ENCODE measurements around the gene DSC2. TPM values are rescaled to one million over a fixed set of nuclear protein-coding genes. Genes with fewer than 3 reads are reported as not detected.

The DSC2 gene
- total RNA-seq, 3 donors from 2014 or later = 8.0 to 72.9 (median 19.0) TPM

DNA sequence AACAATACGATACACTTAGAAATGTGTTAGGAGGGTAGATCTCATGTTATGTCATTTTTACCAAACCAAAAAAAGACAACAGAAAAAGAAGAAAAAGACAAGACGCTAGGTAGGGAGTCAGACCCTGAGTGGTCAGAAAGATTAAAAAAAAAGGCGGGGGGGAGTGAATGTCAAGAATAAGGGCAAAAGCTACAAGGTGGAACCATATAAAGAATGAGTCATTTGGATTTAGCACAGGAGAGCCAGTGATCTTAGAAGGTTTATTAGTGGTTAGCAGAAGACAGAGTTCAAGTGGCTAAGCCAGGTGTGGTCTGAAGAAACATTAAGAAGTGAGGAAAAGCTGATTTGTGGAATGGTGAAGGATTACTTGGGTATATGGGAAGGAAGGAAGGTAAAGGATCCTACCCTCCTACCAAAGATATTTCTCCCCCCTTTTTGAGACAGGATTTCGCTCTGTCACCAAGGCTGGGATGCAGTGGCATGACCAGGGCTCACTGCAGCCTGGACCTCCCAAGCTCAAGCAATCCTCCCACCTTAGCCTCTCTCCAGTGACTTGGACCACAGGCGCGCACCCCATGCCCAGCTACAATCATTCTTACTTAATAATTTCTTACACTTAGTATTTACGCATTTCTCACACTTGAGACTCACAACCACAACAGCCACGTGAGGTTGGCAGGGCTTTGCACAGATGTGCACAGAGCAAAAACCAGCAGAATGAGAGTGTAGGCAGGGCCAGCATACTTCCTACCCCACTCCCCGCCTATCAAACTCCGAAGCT lies 2.6 kb downstream of the DSC2 start:
- H3K4me1 ChIP-seq = no peaks in the 10 kb centered on the region
- intact Hi-C loops (cut with DNase I; ENCODE audit: low total_unique reads) = no loop called here
- H3K4me3 ChIP-seq = peak overlapping the region in 2 of 3 donors; percentile 69 to 76
- no peaks in the 10 kb centered on the region for H3K36me3 ChIP-seq
- H3K27me3 ChIP-seq = no peaks in the 10 kb centered on the region
- H3K27ac ChIP-seq = peak overlapping the region; percentile 94
- H3K9me3 ChIP-seq = no peaks in the 10 kb centered on the region
- TF ChIP-seq, protein P1, sequence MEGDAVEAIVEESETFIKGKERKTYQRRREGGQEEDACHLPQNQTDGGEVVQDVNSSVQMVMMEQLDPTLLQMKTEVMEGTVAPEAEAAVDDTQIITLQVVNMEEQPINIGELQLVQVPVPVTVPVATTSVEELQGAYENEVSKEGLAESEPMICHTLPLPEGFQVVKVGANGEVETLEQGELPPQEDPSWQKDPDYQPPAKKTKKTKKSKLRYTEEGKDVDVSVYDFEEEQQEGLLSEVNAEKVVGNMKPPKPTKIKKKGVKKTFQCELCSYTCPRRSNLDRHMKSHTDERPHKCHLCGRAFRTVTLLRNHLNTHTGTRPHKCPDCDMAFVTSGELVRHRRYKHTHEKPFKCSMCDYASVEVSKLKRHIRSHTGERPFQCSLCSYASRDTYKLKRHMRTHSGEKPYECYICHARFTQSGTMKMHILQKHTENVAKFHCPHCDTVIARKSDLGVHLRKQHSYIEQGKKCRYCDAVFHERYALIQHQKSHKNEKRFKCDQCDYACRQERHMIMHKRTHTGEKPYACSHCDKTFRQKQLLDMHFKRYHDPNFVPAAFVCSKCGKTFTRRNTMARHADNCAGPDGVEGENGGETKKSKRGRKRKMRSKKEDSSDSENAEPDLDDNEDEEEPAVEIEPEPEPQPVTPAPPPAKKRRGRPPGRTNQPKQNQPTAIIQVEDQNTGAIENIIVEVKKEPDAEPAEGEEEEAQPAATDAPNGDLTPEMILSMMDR (IDR thresholded peaks at IDR 0.05) = no peak
- no peak for TF ChIP-seq POLR2AphosphoS5 (IDR thresholded peaks at IDR 0.05)
- no peak for TF ChIP-seq POLR2A (IDR thresholded peaks at IDR 0.05)
- DNase-seq (ENCODE audit: low spot score in 2 of 2) = no peak

DNA sequence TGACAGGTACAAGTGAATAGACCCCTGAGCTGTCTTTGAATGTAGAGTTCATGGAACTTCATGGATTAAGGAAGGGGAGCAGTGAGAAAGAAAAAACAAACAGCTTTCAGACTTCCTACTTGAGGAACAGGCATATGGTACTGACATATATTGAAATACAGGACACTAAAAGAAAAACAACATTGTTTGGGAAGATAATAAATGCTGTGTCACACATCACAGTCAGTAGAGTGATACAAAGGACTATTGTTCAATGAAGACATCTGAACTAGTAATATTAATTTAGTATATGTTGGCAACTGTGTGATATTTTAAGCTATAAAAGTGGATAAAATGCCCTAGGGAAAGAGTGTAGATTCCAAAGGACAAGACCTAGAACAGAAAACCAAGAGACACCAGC lies 3.3 kb downstream of the DSC2 start:
- intact Hi-C loops (cut with DNase I; ENCODE audit: low total_unique reads) = no loop called here
- peak overlapping the region in 2 of 3 donors; percentile 7 to 76 for H3K4me3 ChIP-seq
- peak overlapping the region; percentile 60 to 94 for H3K27ac ChIP-seq
- no peak for DNase-seq (ENCODE audit: low spot score in 2 of 2)
- no peaks in the 10 kb centered on the region for H3K9me3 ChIP-seq
- H3K4me1 ChIP-seq = no peaks in the 10 kb centered on the region
- no peaks in the 10 kb centered on the region for H3K36me3 ChIP-seq
- no peaks in the 10 kb centered on the region for H3K27me3 ChIP-seq
- TF ChIP-seq, protein P1 (IDR thresholded peaks at IDR 0.05) = no peak
- TF ChIP-seq POLR2A (IDR thresholded peaks at IDR 0.05) = no peak
- no peak for TF ChIP-seq POLR2AphosphoS5 (IDR thresholded peaks at IDR 0.05)

DNA sequence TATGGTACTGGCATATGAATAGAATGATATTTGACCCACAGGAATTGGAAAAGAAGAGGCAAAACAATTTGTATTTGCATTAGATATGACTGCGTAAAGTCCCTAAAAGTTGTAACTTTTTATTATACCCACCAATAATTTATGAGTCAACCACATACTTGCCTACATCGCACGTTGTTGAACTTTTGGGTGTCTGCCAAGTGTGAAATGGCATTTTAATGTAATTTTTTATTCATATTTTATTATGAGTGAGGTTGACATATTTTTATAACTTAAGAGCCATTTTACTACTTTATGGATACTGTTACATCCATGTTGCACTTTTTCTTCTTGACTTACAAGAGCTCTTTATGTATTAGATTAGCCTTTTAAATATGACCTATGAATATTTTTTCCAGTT lies 4.6 kb downstream of the DSC2 start:
- H3K4me3 ChIP-seq = no peak overlapping the region
- no peaks in the 10 kb centered on the region for H3K4me1 ChIP-seq
- H3K36me3 ChIP-seq = no peaks in the 10 kb centered on the region
- H3K9me3 ChIP-seq = no peaks in the 10 kb centered on the region
- no peak for TF ChIP-seq POLR2AphosphoS5 (IDR thresholded peaks at IDR 0.05)
- TF ChIP-seq POLR2A (IDR thresholded peaks at IDR 0.05) = no peak
- TF ChIP-seq, protein P1 (IDR thresholded peaks at IDR 0.05) = no peak
- intact Hi-C loops (cut with DNase I; ENCODE audit: low total_unique reads) = no loop called here
- no peaks in the 10 kb centered on the region for H3K27me3 ChIP-seq
- DNase-seq (ENCODE audit: low spot score in 2 of 2) = no peak
- H3K27ac ChIP-seq = no peak overlapping the region

DNA sequence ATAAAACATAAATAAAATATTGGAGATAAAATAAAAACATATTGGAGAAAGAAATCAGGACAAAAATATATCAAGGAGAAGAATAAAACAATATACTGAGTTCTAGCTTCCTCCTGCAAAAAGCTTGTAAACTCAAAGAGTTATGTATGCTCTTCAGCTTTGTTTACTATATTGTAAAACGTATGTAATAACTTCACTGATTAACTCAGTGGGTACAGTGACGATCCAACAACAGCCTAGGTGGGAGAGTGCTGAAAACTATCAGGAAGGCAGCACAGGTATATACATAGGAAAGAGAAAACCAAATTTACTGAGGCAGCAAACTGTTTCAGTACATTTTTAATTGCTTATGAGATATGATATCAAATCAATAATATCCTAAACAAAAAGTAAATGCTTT lies 8.3 kb downstream of the DSC2 start:
- Histone ChIP-seq H3K27me3 (no peaks in the 10 kb centered on the region), H3K4me3 (no peak overlapping the region), H3K4me1 (no peaks in the 10 kb centered on the region), H3K27ac (no peak overlapping the region), H3K9me3 (no peaks in the 10 kb centered on the region), H3K36me3 (no peaks in the 10 kb centered on the region)
- DNase-seq (ENCODE audit: low spot score in 2 of 2) = no peak
- intact Hi-C loops (cut with DNase I; ENCODE audit: low total_unique reads) = loop anchor here (2.0 kb wide), 1 partner anchor 41 kb away; no protein-coding TSS in a partner anchor
- no peak for TF ChIP-seq POLR2A (IDR thresholded peaks at IDR 0.05)
- TF ChIP-seq POLR2AphosphoS5 (IDR thresholded peaks at IDR 0.05) = no peak
- TF ChIP-seq, protein P1 (IDR thresholded peaks at IDR 0.05) = no peak

DNA sequence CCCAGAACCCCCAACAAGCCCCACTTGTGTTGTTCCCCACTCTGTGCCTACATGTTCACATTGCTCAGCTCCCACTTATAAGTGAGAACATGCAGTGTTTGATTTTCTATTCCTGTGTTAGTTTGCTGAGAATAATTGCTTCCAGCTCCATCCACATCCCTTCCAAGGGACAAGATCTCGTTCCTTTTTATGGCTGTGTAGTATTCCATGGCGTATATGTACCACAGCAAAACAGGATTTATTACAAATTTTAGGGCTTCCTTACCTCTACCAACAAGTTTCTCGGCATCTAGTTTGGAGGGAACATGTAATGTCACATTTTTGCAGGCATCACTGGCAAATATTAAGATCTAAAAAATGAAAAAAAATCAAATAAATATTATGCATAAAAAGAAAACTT lies 8.9 kb downstream of the DSC2 start:
- no peaks in the 10 kb centered on the region for H3K4me1 ChIP-seq
- H3K27me3 ChIP-seq = no peaks in the 10 kb centered on the region
- DNase-seq (ENCODE audit: low spot score in 2 of 2) = no peak
- H3K36me3 ChIP-seq = no peaks in the 10 kb centered on the region
- TF ChIP-seq, protein P1 (IDR thresholded peaks at IDR 0.05) = no peak
- TF ChIP-seq POLR2AphosphoS5 (IDR thresholded peaks at IDR 0.05) (no peak), POLR2A (IDR thresholded peaks at IDR 0.05) (no peak)
- H3K9me3 ChIP-seq = no peaks in the 10 kb centered on the region
- intact Hi-C loops (cut with DNase I; ENCODE audit: low total_unique reads) = no loop called here
- no peak overlapping the region for H3K27ac ChIP-seq
- no peak overlapping the region for H3K4me3 ChIP-seq
